Endothelial cell of umbilical vein (primary cell): Measurements from ENCODE around the gene ITPKC. TPM values are rescaled to one million over a fixed set of nuclear protein-coding genes. Genes with fewer than 3 reads are reported as not detected.

ENCODE experiments used
- BruUV-seq: library from RNA; stranded (reverse); fragments of 400-500 nt; replicated peaks from 2 replicates; lab custom pipeline; 2021; lab: Mats Ljungman, UMichigan
- CTCF ChIA-PET: fragments of 300-600, 350-600 bp; sonication (Branson Sonifier 250); formaldehyde crosslinking; loops from one replicate; lab custom pipeline; 2021; ENCODE audit warnings: antibody characterized with exemption, inconsistent platforms; lab: Charles Lee
- POLR2A ChIA-PET: fragments of 300-600, 350-600 bp; sonication (Branson Sonifier 250); formaldehyde crosslinking; loops from one replicate; lab custom pipeline; 2021; ENCODE audit warnings: antibody characterized with exemption, inconsistent platforms; lab: Charles Lee
- DNase-seq: peaks from one replicate; pipeline ENCODE4 v3.0.0-alpha.2; 2011; ENCODE audit warnings: low read depth, low spot score
- FAIRE-seq: peaks from 2 replicates; lab custom pipeline; 2011; peaks lifted over from hg19 to GRCh38; lab: Jason Lieb, UNC
- H2AFZ ChIP-seq: 2 replicates; pipeline ENCODE4 v1.6.0; 2012; ENCODE audit warnings: low read depth, low read length, control low read depth, inconsistent platforms
- H3K27ac ChIP-seq: 2 replicates; pipeline ENCODE4 v1.5.1; 2011; ENCODE audit warnings: low read depth, mild to moderate bottlenecking, control low read depth, low read length, moderate library complexity; ENCODE audit not compliant: insufficient read depth
- H3K27me3 ChIP-seq, 2 experiments: 2 replicates each; pipeline versions ENCODE4 v1.6.0 to v1.6.1; 2011; ENCODE audit warnings: low read length in 2 of 2, mixed read lengths in 1 of 2; ENCODE audit not compliant: control insufficient read depth in 2 of 2, insufficient read depth in 2 of 2
- H3K36me3 ChIP-seq, 2 experiments: 2 replicates in 1 of 2; 3 replicates in 1 of 2; pipeline ENCODE4 v1.5.1; 2011; ENCODE audit warnings: low read length in 2 of 2, mild to moderate bottlenecking in 1 of 2, moderate library complexity in 1 of 2; ENCODE audit not compliant: control insufficient read depth in 2 of 2, insufficient read depth in 2 of 2; ENCODE audit errors: extremely low read depth in 1 of 2
- H3K4me1 ChIP-seq: 3 replicates; pipeline ENCODE4 v1.5.1; 2011; ENCODE audit warnings: mild to moderate bottlenecking, low read length; ENCODE audit not compliant: control insufficient read depth, insufficient read depth; ENCODE audit errors: extremely low read depth
- H3K4me2 ChIP-seq: 2 replicates; pipeline ENCODE4 v1.6.1; 2011; ENCODE audit warnings: low read length, control low read depth, mixed read lengths; ENCODE audit not compliant: insufficient read depth
- H3K4me3 ChIP-seq, 3 experiments: fragments of 200-600 bp in 1 of 3; sonication (generic), shearing (Covaris generic) in 1 of 3; replicated peaks in 1 of 3; 2 replicates each; pipeline ENCODE4 v1.5.1; 2011 to 2016; ENCODE audit warnings: control low read depth in 3 of 3, low read length in 3 of 3, mild to moderate bottlenecking in 2 of 3, inconsistent platforms in 1 of 3, low read depth in 1 of 3, moderate library complexity in 1 of 3; ENCODE audit not compliant: insufficient read depth in 1 of 3
- H3K79me2 ChIP-seq: 2 replicates; pipeline ENCODE4 v1.6.0; 2012; ENCODE audit warnings: low read length, inconsistent platforms; ENCODE audit not compliant: control insufficient read depth, insufficient read depth
- H3K9ac ChIP-seq: replicated peaks from 2 replicates; pipeline ENCODE3; 2011; ENCODE audit warnings: low read length, control low read depth; ENCODE audit not compliant: insufficient read depth; ENCODE audit errors: extremely low read depth
- H3K9me1 ChIP-seq: replicated peaks from 3 replicates; pipeline ENCODE4 v1.6.0; 2011; ENCODE audit warnings: mild to moderate bottlenecking, low read length; ENCODE audit not compliant: control insufficient read depth, insufficient read depth; ENCODE audit errors: extremely low read depth
- H3K9me3 ChIP-seq: replicated peaks from 2 replicates; pipeline ENCODE4 v1.5.1; 2012; ENCODE audit warnings: low read length, inconsistent platforms; ENCODE audit not compliant: control insufficient read depth, insufficient read depth
- H4K20me1 ChIP-seq: replicated peaks from 2 replicates; pipeline ENCODE3; 2011; ENCODE audit warnings: mild to moderate bottlenecking, low read length; ENCODE audit not compliant: control insufficient read depth, insufficient read depth; ENCODE audit errors: extremely low read depth
- CTCF ChIP-seq, 2 donors: IDR thresholded peaks; 1 replicate in 1 of 2; 2 replicates in 1 of 2; pipeline ENCODE4 v1.5.1; 2011; ENCODE audit warnings: low read length in 2 of 2, mild to moderate bottlenecking in 2 of 2, moderate library complexity in 2 of 2, control low read depth in 1 of 2, inconsistent platforms in 1 of 2, low read depth in 1 of 2; ENCODE audit not compliant: insufficient read depth in 1 of 2; ENCODE audit errors: extremely low read depth in 1 of 2
- EZH2 ChIP-seq: IDR thresholded peaks from 2 replicates; pipeline ENCODE4 v1.6.1; 2012; ENCODE audit warnings: borderline replicate concordance, low read depth, mild to moderate bottlenecking, moderate library complexity, low read length, inconsistent platforms; ENCODE audit not compliant: severe bottlenecking
- FOS ChIP-seq: IDR thresholded peaks from 2 replicates; pipeline ENCODE4 v1.6.1; 2011; ENCODE audit warnings: mild to moderate bottlenecking, low read length, moderate library complexity, borderline replicate concordance; ENCODE audit not compliant: insufficient read depth
- GATA2 ChIP-seq: IDR thresholded peaks from 2 replicates; pipeline ENCODE4 v1.7.0; 2011; ENCODE audit warnings: low read depth, mild to moderate bottlenecking, moderate library complexity, mixed read lengths, low read length; ENCODE audit not compliant: insufficient read length, insufficient read depth
- JUN ChIP-seq: IDR thresholded peaks from 2 replicates; pipeline ENCODE4 v1.6.1; 2011; ENCODE audit warnings: borderline replicate concordance, low read depth; ENCODE audit not compliant: insufficient read length, insufficient read depth
- MAX ChIP-seq: IDR thresholded peaks from 2 replicates; pipeline ENCODE4 v1.6.1; 2011; ENCODE audit not compliant: insufficient read depth, insufficient read length
- MYC ChIP-seq: IDR thresholded peaks from one replicate; pipeline ENCODE4 v1.6.1; 2011; ENCODE audit warnings: mild to moderate bottlenecking, low read depth, low read length
- POLR2A ChIP-seq: IDR thresholded peaks from 2 replicates; pipeline ENCODE4 v1.6.1; 2012; ENCODE audit warnings: low read depth, mild to moderate bottlenecking, control low read depth, low read length
- POLR2AphosphoS5 ChIP-seq: IDR thresholded peaks from 2 replicates; pipeline ENCODE4 v1.6.1; 2012; ENCODE audit warnings: low read depth, mild to moderate bottlenecking, control low read depth, low read length, moderate library complexity; ENCODE audit not compliant: insufficient read depth
- dilution Hi-C: fragments of 300-500 bp; cut with MboI; formaldehyde crosslinking; loops from one replicate; pipeline ENCODE4 v1.15.0; 2019; ENCODE audit warnings: low sequenced_read_pairs; ENCODE audit not compliant: extremely low pct_ligation_motif_present
- intact Hi-C: fragments of 100-400 bp; cut with micrococcal nuclease; formaldehyde crosslinking; loops from one replicate; pipeline ENCODE4 v1.10.0; 2022
- polyA plus RNA-seq, 4 experiments: library from polyadenylated mRNA; depleted of rRNA in 3 of 4; stranded (reverse) in 3 of 4; unstranded in 1 of 4; fragments of >200 nt; gene quantifications; 2 replicates each; pipeline versions ENCODE4 v1.2.1 to v1.2.3, GENCODE V29; 2011 to 2012; ENCODE audit warnings: missing spikeins in 1 of 4
- small RNA-seq: library from RNA; depleted of rRNA; stranded (forward); fragments of <200 nt; gene quantifications from one replicate; pipeline ENCODE3, GENCODE V24; 2012; ENCODE audit warnings: low replicate concordance, low read depth; ENCODE audit not compliant: insufficient read depth, insufficient read length
- total RNA-seq: library from RNA; stranded (reverse); gene quantifications from 2 replicates; pipeline ENCODE4 v1.2.3, GENCODE V29; 2021

Gene ITPKC
- total and polyA plus RNA-seq, 2 donors (not counting 3 experiments of a cell fraction or from before 2014, with no cell fraction given): 7.3 to 16.1 TPM

GRCh38 chr19:40786060-40787037, 69.4 kb downstream of the ITPKC start:
- Histone ChIP-seq H3K79me2 (no peaks in the 10 kb centered on the region), H3K36me3 (peaks cover 0 to 7% of the 10 kb centered on the region in 2 experiments), H3K9me3 (no peaks in the 10 kb centered on the region), H3K4me2 (no peak overlapping the region), H2AFZ (no peak overlapping the region), H3K4me3 (no peak overlapping the region), H3K27me3 (no peaks in the 10 kb centered on the region), H3K27ac (no peak overlapping the region), H3K9me1 (no peaks in the 10 kb centered on the region), H3K9ac (no peak overlapping the region), H4K20me1 (no peaks in the 10 kb centered on the region), H3K4me1 (no peaks in the 10 kb centered on the region)
- dilution Hi-C loops (no loop called here), intact Hi-C loops (no loop called here)
- FAIRE-seq (no peak), DNase-seq (no peak)
- POLR2A ChIA-PET: no interaction called here
- TF ChIP-seq POLR2A (no peak), POLR2AphosphoS5 (no peak), EZH2 (no peak), MAX (no peak), GATA2 (no peak), CTCF (IDR thresholded peaks at IDR 0.05; ENCODE audit: extremely low read depth in 1 of 2, insufficient read depth in 1 of 2, low read depth in 1 of 2, low read length in 2 of 2) (no peak), JUN (no peak), MYC (no peak), FOS (no peak)
- CTCF ChIA-PET: interaction anchor here (1.0 to 1.7 kb wide), 4 partner anchors 12 to 36 kb away, joined by 3 to 6 read pairs (median 4); partner anchors contain the start of genes ACTMAP and EGLN2
- BruUV-seq: no TSS peak

Small RNA genes within 50 kb of the gene (small RNA-seq; reads per million reads assigned to genes)
- gene RNU6-195P: not detected

Other genes starting within 250 kb of the ITPKC start
- gene SHKBP1, start 140.2 kb upstream of the ITPKC start, total RNA-seq: 100 and 106 TPM in 2 replicates
- 113 and 171 TPM in 2 replicates for gene SHKBP1, start 140.2 kb upstream of the ITPKC start, polyA plus RNA-seq
- 38.0 and 67.4 TPM in 2 replicates for gene LTBP4, start 115.7 kb upstream of the ITPKC start, total RNA-seq
- gene LTBP4, start 115.7 kb upstream of the ITPKC start, polyA plus RNA-seq: 25.9 and 31.4 TPM in 2 replicates
- 46.7 and 47.4 TPM in 2 replicates for gene NUMBL, start 26.5 kb upstream of the ITPKC start, total RNA-seq
- gene NUMBL, start 26.5 kb upstream of the ITPKC start, polyA plus RNA-seq: 21.5 and 31.5 TPM in 2 replicates
- gene COQ8B, start 226 bp upstream of the ITPKC start, total RNA-seq: 15.3 and 19.2 TPM in 2 replicates
- 16.2 and 21.5 TPM in 2 replicates for gene COQ8B, start 226 bp upstream of the ITPKC start, polyA plus RNA-seq
- 7.7 and 9.1 TPM in 2 replicates for gene ACTMAP, start 33.4 kb downstream of the ITPKC start, total RNA-seq
- 5.2 and 5.3 TPM in 2 replicates for gene ACTMAP, start 33.4 kb downstream of the ITPKC start, polyA plus RNA-seq
- gene SNRPA, start 34.1 kb downstream of the ITPKC start, total RNA-seq: 131 and 139 TPM in 2 replicates
- gene SNRPA, start 34.1 kb downstream of the ITPKC start, polyA plus RNA-seq: 84.6 and 109 TPM in 2 replicates
- not detected in 2 replicates for gene MIA, start 58.4 kb downstream of the ITPKC start, total RNA-seq
- gene MIA, start 58.4 kb downstream of the ITPKC start, polyA plus RNA-seq: 0.32 TPM in 1 of 2 replicates, not detected in the other
- gene RAB4B, start 61.1 kb downstream of the ITPKC start, total RNA-seq: 31.4 and 33.6 TPM in 2 replicates
- gene RAB4B, start 61.1 kb downstream of the ITPKC start, polyA plus RNA-seq: 61.0 and 65.8 TPM in 2 replicates
- 147 and 152 TPM in 2 replicates for gene EGLN2, start 82.1 kb downstream of the ITPKC start, total RNA-seq
- gene EGLN2, start 82.1 kb downstream of the ITPKC start, polyA plus RNA-seq: 118 and 124 TPM in 2 replicates
- not detected in 2 replicates for gene CYP2A6, start 133.3 kb downstream of the ITPKC start, total RNA-seq
- not detected in 2 replicates for gene CYP2A6, start 133.3 kb downstream of the ITPKC start, polyA plus RNA-seq
- not detected in 2 replicates for gene CYP2A7, start 165.1 kb downstream of the ITPKC start, total RNA-seq
- gene CYP2A7, start 165.1 kb downstream of the ITPKC start, polyA plus RNA-seq: not detected in 2 replicates